G401.6 (cell line): ENCODE measurements around the gene SMARCD1.

Source experiments
- FAIRE-seq: peaks from 2 replicates; lab custom pipeline; 2012; peaks lifted over from hg19 to GRCh38; lab: Jason Lieb, UNC

SMARCD1 gene

DNA sequence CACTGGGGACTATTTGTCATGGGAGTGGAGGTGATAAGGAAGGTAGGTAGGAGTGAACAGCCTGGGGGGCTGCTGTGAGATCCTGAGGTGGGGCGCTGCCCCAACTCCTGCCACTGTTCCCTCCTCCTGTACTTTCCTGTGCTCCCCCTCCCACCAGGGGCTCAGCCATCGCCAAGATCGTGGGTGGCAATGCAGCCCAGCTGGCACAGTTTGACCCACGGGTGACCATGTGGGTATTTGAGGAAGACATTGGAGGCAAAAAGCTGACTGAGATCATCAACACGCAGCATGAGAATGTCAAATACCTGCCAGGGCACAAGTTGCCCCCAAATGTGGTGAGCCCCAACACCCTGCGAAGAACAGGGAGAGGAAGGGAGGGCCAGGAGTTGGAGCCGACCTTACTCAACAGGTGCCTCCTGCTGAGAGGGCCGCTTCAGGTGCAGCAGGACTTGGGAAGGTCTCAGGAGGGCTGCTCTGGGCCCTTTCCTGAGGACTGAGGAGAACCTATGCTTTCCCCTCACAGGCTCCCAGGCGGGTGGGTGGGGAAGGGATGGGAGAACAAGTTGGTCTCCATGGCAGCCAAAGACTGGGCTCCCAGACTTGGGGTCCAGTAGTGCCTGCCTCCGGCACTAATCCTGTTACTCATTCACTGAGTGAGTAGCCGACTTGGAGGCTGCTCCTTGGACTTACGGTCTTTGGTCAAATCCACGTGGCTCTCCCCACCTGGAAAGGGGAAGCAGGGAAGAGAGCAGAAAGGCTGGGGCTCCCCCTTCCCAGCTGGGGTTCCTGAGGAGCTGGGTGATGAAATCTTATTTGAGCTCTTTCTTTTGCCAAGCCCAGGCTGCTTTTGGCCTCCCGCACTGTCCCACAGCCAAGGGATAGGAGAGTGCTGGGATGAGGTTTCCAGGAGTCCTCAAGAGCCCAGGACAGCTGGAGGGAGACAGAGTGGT lies 19.6 kb downstream of the SMARCD1 start:
- no peak for FAIRE-seq

DNA sequence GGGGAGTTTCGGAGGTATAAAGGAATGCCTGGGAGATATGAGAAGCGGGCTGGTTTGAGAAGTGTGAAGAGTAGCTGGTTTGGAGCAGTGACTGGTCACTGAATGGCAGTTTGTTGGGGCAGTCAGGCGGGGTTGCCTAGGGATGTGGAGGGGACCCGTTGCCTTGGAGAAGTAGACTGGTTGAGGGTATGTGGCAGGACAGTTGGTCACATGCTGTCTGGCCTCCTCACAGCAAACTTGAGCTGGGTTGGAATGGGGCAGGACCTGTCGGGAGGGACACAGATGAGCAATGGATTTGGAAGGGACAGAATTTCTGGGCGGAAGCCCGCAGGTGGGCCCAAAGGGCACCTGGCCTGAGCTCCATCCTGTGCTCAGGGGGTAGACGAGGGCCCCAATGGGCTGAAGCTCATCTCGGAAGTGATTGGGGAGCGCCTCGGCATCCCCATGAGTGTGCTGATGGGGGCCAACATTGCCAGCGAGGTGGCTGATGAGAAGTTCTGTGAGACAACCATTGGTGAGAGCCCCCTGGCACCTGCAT lies 20.8 kb downstream of the SMARCD1 start:
- no peak for FAIRE-seq

DNA sequence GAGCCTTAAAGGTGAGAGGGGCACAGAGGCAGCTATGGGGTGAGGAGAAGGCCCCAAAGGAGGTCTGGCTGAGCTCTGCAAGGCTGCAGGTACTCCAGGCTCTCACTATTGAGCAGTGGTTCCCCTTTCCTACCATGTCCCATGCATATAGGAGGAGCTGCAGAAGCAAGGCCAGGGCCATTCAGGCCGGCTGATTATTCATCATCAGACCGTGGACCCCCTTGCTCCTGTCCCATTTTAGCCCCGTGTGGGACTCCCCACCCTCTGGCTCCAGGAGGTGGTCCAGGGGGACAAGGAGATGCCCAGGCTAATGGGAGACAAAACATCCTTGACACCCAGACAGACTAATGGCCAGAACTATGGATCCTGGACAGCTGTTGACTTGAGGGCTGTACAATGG lies 21.8 kb downstream of the SMARCD1 start:
- FAIRE-seq: no peak

DNA sequence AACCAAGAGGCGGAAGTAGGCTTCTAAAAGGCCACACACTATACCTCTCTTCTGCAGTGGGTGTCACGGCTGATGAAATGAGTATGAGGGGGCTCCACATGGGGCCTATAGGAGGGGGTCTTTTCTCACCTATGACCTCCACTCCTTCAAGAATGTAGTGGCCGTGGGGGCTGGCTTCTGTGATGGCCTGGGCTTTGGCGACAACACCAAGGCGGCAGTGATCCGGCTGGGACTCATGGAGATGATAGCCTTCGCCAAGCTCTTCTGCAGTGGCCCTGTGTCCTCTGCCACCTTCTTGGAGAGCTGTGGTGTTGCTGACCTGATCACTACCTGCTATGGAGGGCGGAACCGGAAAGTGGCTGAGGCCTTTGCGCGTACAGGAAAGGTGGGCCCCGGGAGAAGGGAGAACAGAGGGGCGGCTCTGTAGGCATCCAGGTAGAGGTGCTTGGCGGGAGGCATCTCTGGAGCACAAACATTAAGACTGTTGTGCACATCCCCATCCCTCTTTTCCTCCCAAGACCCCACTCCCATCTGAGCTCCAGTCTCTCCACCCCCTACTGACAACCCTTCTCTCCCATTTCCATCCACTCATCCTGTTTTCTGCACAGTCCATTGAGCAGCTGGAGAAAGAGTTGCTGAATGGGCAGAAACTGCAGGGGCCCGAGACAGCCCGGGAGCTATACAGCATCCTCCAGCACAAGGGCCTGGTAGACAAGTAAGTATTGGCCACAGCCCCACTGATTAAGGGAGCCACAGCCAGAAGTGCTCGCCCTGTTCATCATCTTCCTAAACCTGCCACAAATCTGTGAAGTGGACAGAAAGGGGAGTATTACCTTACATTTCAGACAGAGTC lies 22.5 kb downstream of the SMARCD1 start:
- no peak for FAIRE-seq

DNA sequence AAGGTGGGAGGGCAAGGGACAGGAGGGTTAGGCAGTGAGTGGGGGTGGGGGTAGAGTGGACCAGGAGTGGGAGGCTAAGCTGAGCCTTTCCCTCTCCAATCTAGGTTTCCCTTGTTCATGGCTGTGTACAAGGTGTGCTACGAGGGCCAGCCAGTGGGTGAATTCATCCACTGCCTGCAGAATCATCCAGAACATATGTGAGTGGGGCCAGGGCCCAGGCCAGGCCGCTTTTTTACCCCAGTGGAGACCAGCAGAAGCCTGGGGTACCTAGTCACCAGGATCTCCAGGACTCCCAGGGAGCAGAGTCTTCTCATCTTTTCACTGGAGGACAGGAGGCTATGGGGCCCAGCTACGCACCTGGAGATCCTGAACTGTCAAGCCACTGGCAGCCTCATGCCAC lies 24.2 kb downstream of the SMARCD1 start:
- no peak for FAIRE-seq

DNA sequence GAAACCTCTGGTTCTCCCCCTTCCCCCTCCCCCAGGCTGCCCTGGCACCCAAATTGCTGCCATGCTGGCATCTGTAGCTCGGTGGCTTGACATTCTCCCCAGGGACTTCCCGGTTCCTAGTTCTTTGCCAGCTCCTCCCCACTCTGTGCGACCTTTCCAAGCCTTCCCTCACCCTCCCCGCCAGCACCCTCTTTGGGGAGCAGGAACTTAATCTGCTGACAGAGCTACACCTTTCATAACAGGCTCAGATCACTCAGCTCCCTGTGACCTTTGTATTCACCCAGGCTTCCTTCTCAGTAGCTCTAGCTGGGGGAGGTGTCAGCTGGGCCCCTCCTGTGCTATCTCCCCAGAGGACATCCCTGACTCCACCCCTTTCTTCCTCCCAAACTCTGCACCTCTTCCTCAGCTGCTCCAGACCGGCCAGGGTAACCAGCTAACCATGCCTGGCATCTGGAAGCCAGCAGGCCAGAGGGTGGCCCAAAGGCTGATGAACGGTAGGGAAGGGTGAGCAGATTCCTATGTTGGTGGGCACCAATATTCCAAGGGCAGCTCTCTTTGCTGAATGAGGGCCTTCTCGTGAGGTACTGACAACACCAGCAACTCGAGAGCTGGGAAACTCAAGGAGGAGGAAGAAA lies 25.1 kb downstream of the SMARCD1 start:
- no peak for FAIRE-seq

DNA sequence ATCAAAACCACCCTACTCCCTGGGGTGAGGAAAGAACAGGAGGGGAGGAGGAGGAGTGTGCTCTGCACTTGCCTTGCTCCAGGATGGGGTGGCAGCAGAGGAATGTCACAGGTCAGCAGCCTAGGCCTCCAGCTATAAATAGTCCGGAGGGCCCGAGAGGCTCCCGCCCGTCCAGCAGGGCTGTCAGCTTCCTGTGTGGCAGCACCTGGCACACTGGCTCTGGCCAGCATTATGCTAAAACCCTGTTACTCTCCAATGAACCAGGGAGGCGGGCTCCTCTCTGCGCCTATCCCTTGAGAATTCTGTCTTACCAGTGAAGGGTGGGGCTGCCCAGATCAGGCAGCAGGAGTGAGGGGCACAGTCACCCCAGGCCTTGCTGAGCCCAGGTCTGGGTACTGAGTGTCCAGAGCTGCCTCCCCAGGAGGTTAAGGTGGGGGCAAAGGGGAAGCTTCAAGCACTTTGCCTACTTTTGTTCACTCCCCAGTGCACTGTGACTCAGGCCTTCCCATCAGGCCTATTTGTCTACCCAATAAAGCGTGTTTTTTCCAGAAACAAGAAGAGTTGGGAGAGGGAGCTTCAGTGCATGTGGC lies 25.7 kb downstream of the SMARCD1 start:
- FAIRE-seq: no peak

DNA sequence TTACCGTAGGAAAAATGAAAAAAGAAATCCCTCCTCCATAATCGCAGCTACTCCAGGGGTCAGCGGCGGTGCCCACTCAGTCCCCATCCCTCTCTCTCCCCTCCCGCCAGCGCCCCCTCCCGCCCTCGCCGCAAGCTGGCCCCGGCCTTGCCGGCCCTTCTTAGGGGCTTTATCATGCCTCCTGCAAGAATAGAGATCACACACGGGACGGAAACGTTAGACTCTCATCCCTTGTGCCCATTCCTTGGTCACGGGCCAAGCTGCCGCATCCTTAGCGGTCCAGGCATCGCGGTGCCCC lies 26.2 kb downstream of the SMARCD1 start:
- FAIRE-seq: no peak

DNA sequence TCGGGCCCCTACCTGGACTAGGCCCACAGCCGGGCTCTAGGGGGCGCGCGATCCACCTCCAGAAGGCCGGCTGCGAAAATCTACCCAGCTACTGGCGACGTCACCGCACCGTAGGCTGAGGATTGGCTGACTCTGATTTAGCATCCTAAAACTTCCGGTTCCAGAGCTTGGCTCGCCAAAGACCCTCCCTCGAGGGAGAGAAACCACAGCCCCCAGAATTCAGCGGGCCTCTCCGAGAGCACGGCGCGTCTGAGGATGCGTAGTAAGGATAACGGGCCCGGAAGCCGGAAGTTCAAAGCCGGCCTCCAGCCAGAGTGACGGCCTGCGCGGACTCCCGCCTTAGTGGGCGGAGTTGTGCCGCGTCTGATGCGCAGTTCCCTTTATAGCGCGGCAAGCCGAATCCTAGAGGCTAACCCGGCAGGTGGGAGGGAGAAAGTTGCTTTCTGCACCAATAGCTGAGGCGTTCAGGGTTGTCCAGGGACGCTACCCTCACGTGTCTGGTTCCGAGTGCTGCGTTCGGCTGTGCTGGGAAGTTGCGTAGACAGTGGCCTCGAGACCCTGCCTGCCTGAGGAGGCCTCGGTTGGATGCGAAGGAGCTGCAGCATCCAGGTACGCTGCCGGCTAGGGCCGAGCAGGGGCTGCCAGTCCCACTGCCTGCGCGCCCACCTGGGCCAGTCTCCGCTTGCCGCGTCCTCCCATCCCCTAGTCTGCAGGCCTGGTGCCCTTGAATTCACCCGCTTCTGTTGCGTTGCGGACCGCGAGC lies 26.7 kb downstream of the SMARCD1 start, which contains the start of gene COX14:
COX14 (plus strand) TSS at position 544 of the 763 bp plus-strand sequence. CDS start 7,808 bp downstream, outside the sequence.
- peak; percentile 99 for FAIRE-seq

DNA sequence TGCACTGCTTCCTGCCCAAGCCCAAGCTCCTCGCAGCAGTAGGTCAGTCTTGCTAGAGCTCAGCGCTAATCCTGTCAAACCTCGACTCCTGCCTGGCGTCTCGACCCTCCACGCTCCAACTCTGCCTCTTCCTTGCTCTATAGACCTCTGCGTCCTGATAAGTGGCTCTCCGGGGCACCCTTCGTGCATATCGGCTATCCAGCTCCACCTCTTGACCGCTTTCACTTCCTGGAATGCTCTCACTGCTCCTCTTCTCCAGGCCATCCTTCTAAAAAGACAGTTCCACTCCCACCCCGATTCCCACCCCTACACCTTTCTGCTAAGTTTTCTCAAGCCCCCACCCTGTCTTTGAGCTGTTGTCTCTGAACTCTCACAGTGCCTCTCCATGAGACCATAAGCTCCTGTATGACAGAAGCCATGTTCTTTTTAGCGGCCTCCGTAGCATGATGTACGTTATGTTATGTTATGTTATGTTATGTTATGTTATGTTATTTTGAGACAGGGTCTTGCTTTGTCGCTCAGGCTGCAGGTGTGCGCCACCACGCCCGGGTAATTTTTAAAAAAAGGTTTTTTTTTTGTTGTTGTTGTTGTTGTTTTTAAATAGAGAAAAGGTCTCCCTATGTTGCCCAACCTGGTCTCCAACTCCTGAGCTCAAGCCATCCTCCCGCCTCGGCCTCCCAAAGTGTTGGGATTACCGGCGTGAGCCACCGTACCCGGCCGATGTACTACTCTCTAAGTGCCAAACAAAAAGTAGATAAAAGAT lies 27.5 kb downstream of the SMARCD1 start:
- FAIRE-seq: no peak

DNA sequence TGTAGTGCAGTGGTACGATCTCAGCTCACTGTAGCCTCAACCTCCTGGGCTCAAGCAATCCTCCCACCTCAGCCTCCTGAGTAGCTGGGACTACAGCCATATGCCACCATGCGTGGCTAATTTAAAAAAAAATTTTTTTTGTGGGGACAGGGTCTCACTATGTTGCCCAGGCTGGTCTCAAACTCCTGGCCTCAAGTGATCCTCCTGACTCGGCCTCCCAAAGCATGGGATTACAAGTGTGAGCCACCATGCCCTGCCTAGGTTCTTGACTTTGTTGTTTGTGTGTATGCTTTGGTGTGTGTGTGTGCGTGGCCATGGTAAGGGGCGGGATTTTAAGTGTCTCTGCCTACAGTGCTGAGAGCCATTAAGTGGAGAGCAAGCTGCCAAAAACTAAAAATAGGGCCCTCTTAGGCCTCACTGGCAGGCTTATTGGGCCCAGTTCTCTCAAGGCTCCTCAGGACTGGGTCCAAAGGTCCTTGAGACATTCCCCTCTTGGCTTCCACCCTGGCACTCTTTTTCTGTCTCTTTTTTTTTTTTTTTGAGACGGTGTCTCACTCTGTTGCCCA lies 32.0 kb downstream of the SMARCD1 start:
- no peak for FAIRE-seq

DNA sequence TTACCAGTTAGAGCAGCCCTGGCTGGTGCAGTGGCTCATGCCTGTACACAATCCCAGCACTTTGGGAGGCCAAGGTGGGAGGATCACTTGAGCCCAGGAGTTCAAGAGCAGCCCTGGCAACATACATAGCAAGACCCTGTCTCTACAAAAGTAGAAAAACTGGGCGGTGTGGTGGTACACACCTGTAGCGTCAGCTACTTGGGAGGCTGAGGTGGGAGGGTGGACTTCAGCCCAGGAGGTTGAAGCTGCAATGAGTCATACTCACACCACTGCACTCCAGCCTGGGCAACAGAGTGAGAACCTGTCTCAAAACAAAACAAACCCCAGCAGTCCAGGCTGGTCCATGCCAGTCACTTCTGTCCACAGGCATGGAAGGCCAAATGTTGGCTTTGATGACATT lies 34.2 kb downstream of the SMARCD1 start:
- no peak for FAIRE-seq

DNA sequence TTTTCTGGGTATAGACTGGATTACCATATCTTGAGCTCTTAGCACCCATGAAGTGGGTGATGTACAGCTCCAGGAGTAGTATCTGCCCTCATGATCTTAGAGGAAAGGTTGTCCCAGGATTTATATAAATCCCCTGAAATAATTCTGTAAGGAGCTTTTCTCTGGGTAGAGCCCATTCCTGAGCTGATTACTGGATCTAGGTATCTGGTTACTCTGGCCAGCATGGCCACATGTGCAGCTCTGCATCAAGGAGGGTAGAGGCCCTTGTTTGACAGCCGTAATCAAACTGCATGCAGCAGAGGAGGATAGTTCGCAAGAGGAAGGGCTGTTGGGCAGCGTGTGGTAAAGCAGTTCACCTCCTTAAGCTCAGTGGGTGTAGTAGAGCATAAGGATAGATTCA lies 35.4 kb downstream of the SMARCD1 start:
- no peak for FAIRE-seq

DNA sequence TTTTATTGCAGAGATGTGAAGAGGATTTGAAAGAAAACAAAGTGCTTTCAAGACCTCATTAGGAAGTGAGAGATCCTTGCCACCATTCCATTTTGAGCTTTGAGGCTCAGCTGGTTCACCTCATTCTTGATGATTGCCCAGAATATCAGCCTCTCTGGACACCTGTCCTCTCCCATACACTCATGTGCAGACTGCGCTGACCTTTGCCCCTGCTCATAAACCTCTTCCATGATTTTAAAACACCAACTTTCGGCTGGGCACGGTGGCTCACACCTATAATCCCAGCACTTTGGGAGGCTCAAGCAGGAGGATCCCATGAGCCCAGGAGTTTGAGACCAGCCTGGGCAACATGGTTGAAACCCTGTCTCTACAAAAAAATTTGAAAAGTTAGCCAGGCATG lies 35.8 kb downstream of the SMARCD1 start:
- FAIRE-seq: no peak

DNA sequence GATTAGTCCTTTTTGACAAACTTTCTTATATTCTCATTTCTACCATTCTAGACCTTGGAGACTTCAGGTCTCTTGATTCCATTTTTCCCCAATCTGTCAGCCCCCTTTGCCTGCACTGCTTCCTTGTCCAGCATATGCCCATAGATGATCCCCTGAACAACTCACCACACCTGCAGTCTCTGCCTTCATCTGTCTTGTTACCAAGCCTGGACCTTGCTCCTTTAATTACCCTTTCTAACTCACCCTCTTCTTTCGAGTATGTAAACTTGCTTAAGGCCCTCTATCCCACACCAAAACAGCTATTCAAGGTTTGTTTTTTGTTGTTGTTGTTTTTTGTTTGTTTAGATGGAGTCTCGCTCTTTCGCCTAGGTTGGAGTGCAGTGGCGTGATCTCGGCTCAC lies 36.5 kb downstream of the SMARCD1 start:
- no peak for FAIRE-seq

DNA sequence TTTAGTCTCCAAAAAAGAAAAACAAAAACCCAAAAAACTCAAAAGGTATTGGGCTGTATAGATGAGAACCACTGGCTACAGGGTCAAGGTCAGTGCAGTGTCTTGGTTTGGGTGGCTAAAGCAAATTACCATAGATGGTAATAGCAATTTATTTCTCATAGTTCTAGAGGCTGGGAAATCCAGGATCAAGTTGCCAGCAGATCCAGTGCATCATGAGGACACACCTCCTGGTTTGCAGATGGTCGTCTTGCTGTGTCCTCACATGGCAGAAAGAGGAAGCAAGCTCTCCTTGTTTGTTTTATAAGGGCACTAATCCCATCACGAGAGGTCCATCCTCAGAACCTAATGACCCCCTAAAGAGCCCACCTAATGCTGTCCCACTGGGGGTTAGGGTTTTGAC lies 38.1 kb downstream of the SMARCD1 start:
- no peak for FAIRE-seq

DNA sequence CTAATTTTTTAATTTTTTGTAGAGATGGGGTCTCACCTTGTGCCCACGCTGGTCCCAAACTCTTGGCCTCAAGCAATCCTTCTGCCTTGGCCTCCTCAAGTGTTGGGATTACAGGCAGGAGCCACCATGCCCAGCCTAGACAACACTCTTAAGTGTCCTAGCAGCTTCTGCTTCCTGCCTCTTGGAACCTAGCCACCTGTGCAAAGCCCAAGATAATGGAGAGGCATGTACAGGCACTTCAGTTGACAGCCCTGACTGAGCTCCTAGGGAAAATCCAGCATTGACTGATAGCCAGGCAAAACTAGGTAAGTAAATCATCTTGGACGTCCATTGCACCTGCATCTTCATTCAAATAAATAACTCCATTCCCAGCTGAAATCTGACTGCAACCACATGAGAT lies 42.4 kb downstream of the SMARCD1 start:
- FAIRE-seq: no peak

DNA sequence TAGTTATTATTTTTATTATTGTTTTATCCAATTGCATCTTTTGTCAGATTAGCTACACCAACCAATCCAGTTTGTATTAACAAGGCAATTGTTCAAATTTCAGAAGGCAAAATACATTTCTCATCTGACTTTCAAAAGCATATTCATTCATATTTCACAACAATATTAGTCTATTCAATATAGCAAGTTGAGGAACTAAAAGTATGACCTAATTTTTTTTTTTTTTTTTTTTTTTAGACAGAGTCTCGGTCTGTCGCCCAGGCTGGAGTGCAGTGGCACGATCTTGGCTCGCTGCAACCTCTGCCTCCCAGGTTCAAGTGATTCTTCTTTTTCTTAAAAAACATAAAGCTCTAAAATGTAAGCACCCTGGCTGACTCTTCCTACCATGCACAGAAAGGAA lies 44.1 kb downstream of the SMARCD1 start:
- FAIRE-seq: no peak

DNA sequence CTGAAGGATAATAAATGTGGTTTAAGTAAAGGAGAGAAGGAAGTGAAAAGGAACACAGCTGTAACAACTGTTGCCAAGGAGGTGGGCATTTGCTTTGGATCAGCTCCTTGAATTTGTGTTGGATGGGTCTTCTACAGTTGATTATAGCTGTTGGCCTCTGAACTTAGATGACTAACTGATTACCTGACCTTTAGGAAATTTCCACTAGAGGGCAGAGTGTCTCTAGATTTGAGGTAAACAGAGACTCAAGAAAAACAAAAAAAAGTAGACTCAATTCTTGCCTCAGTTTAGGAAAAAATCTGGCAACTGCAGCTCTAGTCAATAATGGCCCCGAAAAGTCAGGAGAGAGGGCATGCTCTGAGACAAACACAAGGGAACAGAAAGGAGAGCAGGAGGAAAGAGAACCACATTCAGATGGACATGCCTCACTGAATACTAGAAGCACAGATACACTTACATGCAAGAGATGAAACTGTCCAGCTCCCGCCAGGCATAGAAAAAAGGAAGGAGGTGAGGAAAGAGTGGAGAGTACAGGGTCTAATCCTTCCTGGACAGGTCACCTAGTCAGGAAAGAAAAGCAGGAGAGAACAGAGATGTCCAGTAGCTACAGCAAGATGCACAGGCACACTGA lies 47.5 kb downstream of the SMARCD1 start:
- no peak for FAIRE-seq

DNA sequence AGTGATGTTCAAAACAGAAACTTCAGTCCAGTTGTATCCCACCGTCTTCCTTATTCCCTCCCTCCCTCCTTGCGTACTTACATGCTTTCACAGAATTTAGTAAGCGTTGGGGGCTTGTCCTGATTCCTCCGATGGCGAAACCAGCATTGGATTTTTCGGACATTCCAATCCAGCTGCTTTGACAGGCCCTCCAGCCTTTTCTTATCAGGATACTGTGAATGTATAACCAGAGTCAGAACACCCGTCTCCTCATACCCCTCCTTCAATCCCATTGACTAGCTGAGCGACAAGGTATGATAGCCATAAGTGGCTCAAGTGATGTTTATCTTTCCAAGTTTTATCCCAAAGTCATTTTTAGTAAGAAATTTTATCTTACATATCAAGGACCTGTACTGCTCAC lies 57.9 kb downstream of the SMARCD1 start:
- FAIRE-seq: no peak
